ENCODE data around the gene RANGRF. TPM values are rescaled to one million over a fixed set of nuclear protein-coding genes. Genes with fewer than 3 reads are reported as not detected.

The RANGRF gene
- total and polyA plus RNA-seq, 4 donors = 6.9 to 19.9 (median 8.9) TPM

- DNase-seq (ENCODE audit: low spot score) = no peak
These were observed 24.1 kb upstream of the RANGRF start for GRCh38 chr17:8264320-8264719.

More at GRCh38 chr17:8264320-8264719, 24.1 kb upstream of the RANGRF start:
- no peak overlapping the region for H3K4me3 ChIP-seq (ENCODE audit: low read depth in 1 of 3, low read length in 3 of 3)
- no peaks in the 10 kb centered on the region for H3K9me3 ChIP-seq (ENCODE audit: control insufficient read depth in 4 of 4, low read length in 3 of 4)
- H3K27ac ChIP-seq (ENCODE audit: low read depth in 1 of 2, low read length in 2 of 2) = no peak overlapping the region
- no peaks in the 10 kb centered on the region for H3K4me1 ChIP-seq (ENCODE audit: control insufficient read depth in 4 of 4, insufficient read depth in 4 of 4, low read length in 3 of 4)
- TF ChIP-seq REST (IDR thresholded peaks at IDR 0.05) = no peak
- TF ChIP-seq EGR1 (IDR thresholded peaks at IDR 0.05; ENCODE audit: low read depth in 2 of 2) = no peak
- no peak for TF ChIP-seq ZBTB33 (IDR thresholded peaks at IDR 0.05)
- no peak for TF ChIP-seq GABPA (IDR thresholded peaks at IDR 0.05 in 1 of 2, conservative IDR thresholded peaks at IDR 0.05 in 1 of 2)
- no peak for TF ChIP-seq RXRA (IDR thresholded peaks at IDR 0.05)
- TF ChIP-seq FOXA1 (IDR thresholded peaks at IDR 0.05) = no peak
- no peak for TF ChIP-seq HNF4G (IDR thresholded peaks at IDR 0.05)
- no peak for TF ChIP-seq ATF3 (IDR thresholded peaks at IDR 0.05)
- no peak for TF ChIP-seq CTCF (IDR thresholded peaks at IDR 0.05; ENCODE audit: low read depth, low read length, missing input control)
- H3K36me3 ChIP-seq (ENCODE audit: control insufficient read depth in 4 of 4, insufficient read depth in 3 of 4, low read depth in 1 of 4, low read length in 3 of 4) = peaks cover 8 to 48% (median 19%) of the 10 kb centered on the region in 4 donors
- 99% methylated on average over 10 of the region's 10 CpGs for WGBS
- H3K9ac ChIP-seq (ENCODE audit: low read depth in 1 of 2, low read length in 2 of 2) = no peak overlapping the region
- no peaks in the 10 kb centered on the region for H3K27me3 ChIP-seq (ENCODE audit: control insufficient read depth in 4 of 4, insufficient read depth in 4 of 4, low read length in 3 of 4)

Measured in liver (tissue), 9 donors.